HG02571 (cell line): ENCODE data around the gene IL6R.

Source experiments
- ATAC-seq: cut with Tn5 transposase; IDR thresholded peaks from one replicate; pipeline ENCODE4 v1.9.1; 2021; ENCODE audit warnings: mild to moderate bottlenecking, moderate library complexity; ENCODE audit not compliant: unreplicated experiment

IL6R gene

DNA sequence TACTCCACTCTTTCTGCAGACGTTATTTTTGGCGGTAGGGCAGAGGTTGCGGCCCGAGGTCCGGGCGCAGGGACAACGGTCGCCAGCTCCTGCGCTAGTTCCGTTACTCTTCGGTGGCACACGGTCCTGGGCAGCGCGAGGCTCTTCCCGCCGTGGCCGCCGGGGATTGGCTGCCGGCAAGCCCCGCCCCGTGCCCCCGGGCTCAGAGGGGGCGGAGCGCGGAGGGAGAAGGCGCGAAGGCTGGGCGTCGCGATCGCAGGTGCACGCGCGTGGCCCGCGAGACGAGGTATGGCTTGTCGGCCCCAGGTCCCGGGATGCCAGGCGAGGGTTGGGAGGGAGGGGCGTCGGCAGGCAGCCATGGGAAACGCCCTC lies 97.6 kb downstream of the IL6R start:
- ATAC-seq, result no peak

DNA sequence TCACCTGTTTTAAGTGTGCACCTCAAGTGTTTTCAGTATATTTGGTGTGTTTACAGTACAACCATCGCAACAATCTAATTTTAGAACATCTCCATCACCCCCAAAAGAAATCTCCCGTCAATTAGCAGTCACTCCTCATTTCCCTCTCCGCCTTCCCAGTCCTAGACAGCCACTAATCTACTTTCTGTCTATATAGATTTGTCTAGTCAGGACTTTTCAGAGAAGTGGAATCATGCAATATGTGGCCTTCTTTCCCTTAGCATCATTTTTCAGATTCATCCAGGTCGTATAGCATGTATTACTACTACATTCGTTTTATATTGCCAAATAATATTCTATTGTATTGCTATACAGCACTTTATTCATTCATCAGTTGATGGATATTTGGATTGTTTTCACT lies 98.8 kb downstream of the IL6R start:
- no peak for ATAC-seq

DNA sequence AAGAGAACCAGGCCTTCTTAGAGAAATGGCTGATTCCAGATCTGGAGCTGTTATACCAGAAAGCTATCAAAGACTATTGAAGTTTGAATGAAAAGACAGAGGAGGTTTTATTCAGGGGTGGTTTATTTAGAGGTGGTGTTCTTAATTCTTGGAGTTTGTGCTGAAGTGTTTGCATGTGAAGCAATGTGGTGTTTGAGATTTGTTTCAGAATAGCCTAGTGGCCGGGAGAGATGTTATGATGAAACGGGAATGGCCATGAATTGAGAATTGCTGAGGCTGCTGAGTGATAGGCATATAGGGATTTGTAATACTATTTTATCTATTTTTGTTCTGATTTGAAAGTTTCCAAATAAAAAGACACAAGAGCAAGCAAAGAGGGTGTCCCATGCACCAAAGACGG lies 107.6 kb downstream of the IL6R start:
- no peak for ATAC-seq

DNA sequence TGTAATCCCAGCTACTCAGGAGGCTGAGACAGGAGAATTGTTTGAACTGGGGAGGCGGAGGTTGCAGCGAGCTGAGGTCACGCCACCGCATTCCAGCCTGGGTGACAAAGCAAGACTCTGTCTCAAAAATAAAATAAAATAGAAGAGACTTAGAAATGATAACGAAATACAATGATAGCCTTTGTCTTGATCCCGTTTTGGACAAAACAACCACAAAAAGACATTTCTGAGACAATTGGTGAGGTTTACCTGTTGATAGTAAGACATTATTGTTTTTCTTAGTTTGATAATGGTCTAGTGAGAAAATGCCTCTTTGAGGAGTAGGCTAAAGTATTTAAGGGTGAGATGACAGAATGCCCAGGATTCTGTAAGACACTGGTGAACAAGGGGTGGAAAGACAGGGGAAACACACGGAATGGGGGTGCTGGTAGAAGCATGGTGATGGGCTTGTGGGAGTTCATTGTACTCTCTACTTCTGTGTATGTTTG lies 109.0 kb downstream of the IL6R start:
- ATAC-seq, result no peak

DNA sequence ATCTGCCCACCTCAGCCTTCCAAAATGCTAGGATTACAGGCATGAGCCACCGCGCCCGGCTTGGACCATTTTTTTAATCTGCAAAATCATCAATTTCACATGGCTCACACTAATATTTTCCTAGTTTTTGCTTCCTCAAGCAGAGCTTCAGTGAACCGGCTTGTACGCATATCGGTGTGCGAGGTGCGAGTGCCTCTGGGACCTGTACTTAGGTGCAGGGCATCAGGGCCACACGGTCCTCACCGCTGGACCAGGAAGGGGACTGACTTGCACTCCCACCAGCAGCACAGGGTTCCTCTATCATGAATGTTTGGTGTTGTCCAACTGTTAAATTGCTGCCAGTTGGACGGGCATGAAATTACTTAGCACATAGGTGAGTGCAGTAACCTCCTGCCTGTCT lies 112.5 kb downstream of the IL6R start:
- ATAC-seq, result no peak
